Measurements from ENCODE around the gene CCND1. TPM values are rescaled to one million over a fixed set of nuclear protein-coding genes. Genes with fewer than 3 reads are reported as not detected.

The CCND1 gene
- total RNA-seq, 1 experiment from 2014 or later, result 372 TPM

DNA sequence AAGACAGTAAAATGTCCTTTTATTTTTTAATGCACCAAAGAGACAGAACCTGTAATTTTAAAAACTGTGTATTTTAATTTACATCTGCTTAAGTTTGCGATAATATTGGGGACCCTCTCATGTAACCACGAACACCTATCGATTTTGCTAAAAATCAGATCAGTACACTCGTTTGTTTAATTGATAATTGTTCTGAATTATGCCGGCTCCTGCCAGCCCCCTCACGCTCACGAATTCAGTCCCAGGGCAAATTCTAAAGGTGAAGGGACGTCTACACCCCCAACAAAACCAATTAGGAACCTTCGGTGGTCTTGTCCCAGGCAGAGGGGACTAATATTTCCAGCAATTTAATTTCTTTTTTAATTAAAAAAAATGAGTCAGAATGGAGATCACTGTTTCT is 1.1 kb upstream of the CCND1 start:
- Mint-ChIP-seq H3K27me3 (ENCODE audit: low read depth) (peaks cover 22% of the 10 kb centered on the region), H3K9me3 (no peaks in the 10 kb centered on the region), H3K36me3 (ENCODE audit: insufficient read depth in 1 of 3, low read depth in 3 of 3) (peaks cover 4 to 16% (median 11%) of the 10 kb centered on the region in 3 experiments; a peak in 6 of 7 replicates), H3K27ac (peak overlapping the region in 2 of 3 experiments; percentile 89 to 91; a peak in 3 of 7 replicates), H3K4me1 (peaks cover 27 to 30% of the 10 kb centered on the region in 2 experiments), H3K4me3 (peak overlapping the region; percentile 70 to 94)
- H3K4me1 ChIP-seq (ENCODE audit: insufficient read depth, low read length), result no peaks in the 10 kb centered on the region
- H3K14ac ChIP-seq (ENCODE audit: insufficient read depth, low read length), result peak overlapping the region; percentile 79; the same call in 1 of the 2 replicates
- H3K9ac ChIP-seq (ENCODE audit: extremely low read depth, insufficient read length, low read length), result peak overlapping the region; percentile 42
- H2AK5ac ChIP-seq (ENCODE audit: insufficient read length, low read length), result no peak overlapping the region
- no peak for TF ChIP-seq CTCF (conservative IDR thresholded peaks at IDR 0.05)
- H3T11ph ChIP-seq (ENCODE audit: low read length), result no peak overlapping the region
- DNase-seq, result no peak
- H4K8ac ChIP-seq (replicated peaks; ENCODE audit: insufficient read length, low read depth, low read length), result no peak overlapping the region
- H3K79me1 ChIP-seq (ENCODE audit: insufficient read depth, low read depth, low read length, poor library complexity, severe bottlenecking), result peaks cover 3% of the 10 kb centered on the region
- H2BK20ac ChIP-seq (ENCODE audit: low read depth, low read length, poor library complexity, severe bottlenecking), result no peak overlapping the region
- H3K27me3 ChIP-seq (ENCODE audit: insufficient read depth, low read length), result peaks cover 3% of the 10 kb centered on the region; the same call in 1 of the 2 replicates
- no peak overlapping the region for H3K56ac ChIP-seq (ENCODE audit: insufficient read length, low read depth, low read length)
- H3K23ac ChIP-seq (ENCODE audit: insufficient read length, low read depth, low read length), result no peak overlapping the region
- H2BK15ac ChIP-seq (ENCODE audit: low read depth, low read length), result no peak overlapping the region
- peak overlapping the region; percentile 93 for H3K18ac ChIP-seq (ENCODE audit: insufficient read length, low read depth, low read length)
- no peak overlapping the region for H2BK5ac ChIP-seq (ENCODE audit: insufficient read length, low read length)
- no peak overlapping the region for H4K5ac ChIP-seq (ENCODE audit: insufficient read length, low read depth, low read length)
- no CpG with 5 or more reads among the region's 9 CpGs for WGBS (ENCODE audit: extremely low coverage, insufficient read length, low lambda C conversion rate)
- H3K4ac ChIP-seq (ENCODE audit: low read depth, low read length), result no peak overlapping the region
- H4K20me1 ChIP-seq (ENCODE audit: control insufficient read depth, insufficient read depth, insufficient read length), result no peaks in the 10 kb centered on the region
- H3K27ac ChIP-seq (ENCODE audit: insufficient read length, low read depth, low read length), result no peak overlapping the region
- H2BK120ac ChIP-seq (ENCODE audit: low read depth, low read length, poor library complexity, severe bottlenecking), result no peak overlapping the region
- peak overlapping the region; percentile 84 for H3K4me2 ChIP-seq (ENCODE audit: insufficient read depth, insufficient read length, low read length)
- H2AFZ ChIP-seq (ENCODE audit: low read length), result no peak overlapping the region
- H3K9me3 ChIP-seq (ENCODE audit: control insufficient read depth, low read depth, low read length), result no peaks in the 10 kb centered on the region
- H2BK12ac ChIP-seq (ENCODE audit: insufficient read length, low read depth, low read length), result no peak overlapping the region
- H3K79me2 ChIP-seq (ENCODE audit: insufficient read depth, low read length), result no peaks in the 10 kb centered on the region
- no peak overlapping the region for H4K91ac ChIP-seq (ENCODE audit: insufficient read length, low read depth, low read length)
- peaks cover 21% of the 10 kb centered on the region for H3K23me2 ChIP-seq (ENCODE audit: insufficient read length, low read depth, low read length, poor library complexity, severe bottlenecking)
